ENCODE results near the gene PPP6R1. TPM values are rescaled to one million over a fixed set of nuclear protein-coding genes. Genes with fewer than 3 reads are reported as not detected.

PPP6R1 gene
- polyA plus RNA-seq, 1 of the 3 experiments (the other 2 are of a cell fraction) = 47.8 TPM

- ChIA-PET CTCF (no interaction called here), POLR2A (no interaction called here)
- TF ChIP-seq SMC3 (IDR thresholded peaks at IDR 0.05; ENCODE audit: low read depth, low read length) (no peak), CHD2 (IDR thresholded peaks at IDR 0.05; ENCODE audit: low read length, partially characterized antibody) (no peak), USF1 (IDR thresholded peaks at IDR 0.05; ENCODE audit: borderline replicate concordance, low read depth) (no peak), SIN3A (IDR thresholded peaks at IDR 0.05; ENCODE audit: borderline replicate concordance, low read depth, low read length) (no peak), EP300 (IDR thresholded peaks at IDR 0.05; ENCODE audit: borderline replicate concordance in 1 of 2, low read depth in 1 of 2, low read length in 1 of 2) (no peak), MXI1 (IDR thresholded peaks at IDR 0.05; ENCODE audit: low read depth, low read length) (no peak), GATA2 (CRISPR knock-in tag; IDR thresholded peaks at IDR 0.05) (no peak), RFX5 (IDR thresholded peaks at IDR 0.05; ENCODE audit: low read length) (no peak), YY1 (IDR thresholded peaks at IDR 0.05; ENCODE audit: low read depth) (no peak), TCF12 (IDR thresholded peaks at IDR 0.05) (no peak), MEF2A (IDR thresholded peaks at IDR 0.05; ENCODE audit: borderline replicate concordance, low read depth) (no peak)
- no peaks in the 10 kb centered on the region for H3F3A ChIP-seq (replicated peaks; ENCODE audit: insufficient read depth)
- H3K4me1 ChIP-seq (ENCODE audit: control insufficient read depth in 1 of 2, insufficient read depth in 2 of 2, low read depth in 1 of 2, low read length in 1 of 2) = no peaks in the 10 kb centered on the region
- H4K20me1 ChIP-seq (ENCODE audit: insufficient read depth) = no peaks in the 10 kb centered on the region
- no peak overlapping the region for H3K4me2 ChIP-seq
- H3K79me2 ChIP-seq (ENCODE audit: insufficient read depth) = no peaks in the 10 kb centered on the region; the same call in 1 of the 2 replicates
- no peaks in the 10 kb centered on the region for H3K27me3 ChIP-seq (ENCODE audit: insufficient read depth)
- no peak overlapping the region for H3K27ac ChIP-seq (ENCODE audit: low read depth in 2 of 2, low read length in 1 of 2)
- WGBS (ENCODE audit: low lambda C conversion rate) = 97% methylated on average over 18 of the region's 18 CpGs
- H2AFZ ChIP-seq (ENCODE audit: low read depth) = no peak overlapping the region
- H3K9me2 ChIP-seq = no peaks in the 10 kb centered on the region
- H3K9me3 ChIP-seq = no peaks in the 10 kb centered on the region
- H3K9ac ChIP-seq = no peak overlapping the region
- no peak for DNase-seq
- no peak overlapping the region for H3K4me3 ChIP-seq (ENCODE audit: low read depth in 2 of 2, low read length in 1 of 2)
- H3K36me3 ChIP-seq (replicated peaks in 1 of 2; ENCODE audit: control insufficient read depth in 1 of 2, insufficient read depth in 2 of 2, low read length in 1 of 2) = peaks cover 0 to 23% of the 10 kb centered on the region in 2 experiments
Measured at GRCh38 chr19:55272142-55272541, 13.3 kb upstream of the PPP6R1 start.

- no peaks in the 10 kb centered on the region for H3K9me3 ChIP-seq
- ChIA-PET CTCF (no interaction called here), POLR2A (no interaction called here)
- no peaks in the 10 kb centered on the region for H3K9me2 ChIP-seq
- no peaks in the 10 kb centered on the region for H3K27me3 ChIP-seq (ENCODE audit: insufficient read depth)
- no peak overlapping the region for H3K27ac ChIP-seq (ENCODE audit: low read depth in 2 of 2, low read length in 1 of 2)
- H3K79me2 ChIP-seq (ENCODE audit: insufficient read depth) = no peaks in the 10 kb centered on the region; the same call in 1 of the 2 replicates
- H3F3A ChIP-seq (replicated peaks; ENCODE audit: insufficient read depth) = no peaks in the 10 kb centered on the region
- DNase-seq = no peak
- no peak overlapping the region for H3K4me3 ChIP-seq (ENCODE audit: low read depth in 2 of 2, low read length in 1 of 2)
- H3K36me3 ChIP-seq (replicated peaks in 1 of 2; ENCODE audit: control insufficient read depth in 1 of 2, insufficient read depth in 2 of 2, low read length in 1 of 2) = peaks cover 4 to 14% of the 10 kb centered on the region in 2 experiments
- TF ChIP-seq RCOR1 (IDR thresholded peaks at IDR 0.05; ENCODE audit: low read length) (no peak), GABPA (IDR thresholded peaks at IDR 0.05; ENCODE audit: low read depth) (no peak), USF2 (IDR thresholded peaks at IDR 0.05; ENCODE audit: borderline replicate concordance, low read depth, low read length) (no peak), FOXJ3 (CRISPR knock-in tag; IDR thresholded peaks at IDR 0.05) (no peak)
- WGBS (ENCODE audit: low lambda C conversion rate) = 90% methylated on average over 24 of the region's 25 CpGs
- H3K4me2 ChIP-seq = no peak overlapping the region
- no peaks in the 10 kb centered on the region for H4K20me1 ChIP-seq (ENCODE audit: insufficient read depth)
- H3K4me1 ChIP-seq (ENCODE audit: control insufficient read depth in 1 of 2, insufficient read depth in 2 of 2, low read depth in 1 of 2, low read length in 1 of 2) = no peaks in the 10 kb centered on the region
- no peak overlapping the region for H2AFZ ChIP-seq (ENCODE audit: low read depth)
- no peak overlapping the region for H3K9ac ChIP-seq
Measured at GRCh38 chr19:55270172-55270942, 11.5 kb upstream of the PPP6R1 start.

Measured in SK-N-SH (cell line).